Lung (tissue), 12 donors: Measurements from ENCODE around the gene AFG1L. TPM values are rescaled to one million over a fixed set of nuclear protein-coding genes. Genes with fewer than 3 reads are reported as not detected.
A peak's percentile ranks its signal among the peaks of the same experiment; 100 is the strongest.

Experiments
- ATAC-seq: fragments of 200-7000 bp; cut with Tn5 transposase; one replicate; pipeline ENCODE4 v1.9.1; 2020; ENCODE audit warnings: moderate number of reproducible peaks; ENCODE audit not compliant: insufficient read depth, low FRiP score
- DNase-seq, 3 donors: peaks; one replicate each; pipeline ENCODE4 v3.0.0-alpha.2; 2013 to 2017
- H3K27ac ChIP-seq, 2 donors: one replicate each; pipeline ENCODE4 v1.5.1; 2013; ENCODE audit warnings: mild to moderate bottlenecking in 2 of 2, moderate library complexity in 2 of 2, control low read depth in 1 of 2, inconsistent platforms in 1 of 2, low read depth in 1 of 2, low read length in 1 of 2
- H3K27me3 ChIP-seq, 3 donors: one replicate each; pipeline ENCODE4 v1.5.1; 2013; ENCODE audit warnings: low read length in 2 of 3; ENCODE audit not compliant: control insufficient read depth in 3 of 3, insufficient read depth in 3 of 3
- H3K36me3 ChIP-seq, 4 donors: one replicate each; pipeline ENCODE4 v1.5.1; 2013; ENCODE audit warnings: low read length in 4 of 4, mild to moderate bottlenecking in 1 of 4, moderate library complexity in 1 of 4; ENCODE audit not compliant: control insufficient read depth in 4 of 4, insufficient read depth in 4 of 4
- H3K4me1 ChIP-seq, 5 donors: one replicate each; pipeline ENCODE4 v1.5.1; 2013; ENCODE audit warnings: low read length in 5 of 5, mild to moderate bottlenecking in 2 of 5, moderate library complexity in 1 of 5; ENCODE audit not compliant: control insufficient read depth in 5 of 5, insufficient read depth in 5 of 5
- H3K4me3 ChIP-seq: one replicate; pipeline ENCODE4 v1.5.1; 2013; ENCODE audit warnings: mild to moderate bottlenecking, control low read depth, moderate library complexity
- H3K9ac ChIP-seq, 2 donors: one replicate each; pipeline ENCODE4 v1.5.1; 2013; ENCODE audit warnings: low read length in 2 of 2, control low read depth in 1 of 2; ENCODE audit not compliant: insufficient read depth in 1 of 2
- H3K9me3 ChIP-seq, 4 donors: one replicate each; pipeline ENCODE4 v1.5.1; 2013; ENCODE audit warnings: low read length in 3 of 4, mild to moderate bottlenecking in 1 of 4, moderate library complexity in 1 of 4; ENCODE audit not compliant: control insufficient read depth in 4 of 4, insufficient read depth in 3 of 4
- CTCF ChIP-seq: IDR thresholded peaks from 2 replicates; pipeline ENCODE4 v1.5.1; 2012; ENCODE audit warnings: mild to moderate bottlenecking; ENCODE audit errors: control extremely low read depth, extremely low read depth
- WGBS, 2 donors: extraction: QIAGEN DNeasy Blood & Tissue Kit; methylation state at CpG; one replicate each; pipeline ENCODE4 v1.1.7; 2013; 5-methylcytosine and 5-hydroxymethylcytosine counted together
- polyA plus RNA-seq, 2 donors: library from polyadenylated mRNA; stranded (reverse); fragments of 200-250 nt; gene quantifications; one replicate each; pipeline ENCODE4 v1.2.1, GENCODE V29; 2013
- total RNA-seq, 2 donors: library from RNA; depleted of rRNA in 1 of 2; stranded (reverse); fragments of >200 nt in 1 of 2; gene quantifications; one replicate each; pipeline ENCODE4 v1.2.1, GENCODE V29; 2014 to 2021
- donor health status: control.
- donor health status: control.
- donor health status: Bipolar disorder and iron deficiency.
- donor health status: healthy.
- donor health status: DM: yes; HTN: yes; CAD: no.

The AFG1L gene
- total and polyA plus RNA-seq, 4 donors: 2.0 to 9.5 (median 5.5) TPM

- no peak overlapping the region for H3K27ac ChIP-seq
- peak overlapping the region in 1 of 2 donors; percentile 52 for H3K9ac ChIP-seq
- TF ChIP-seq CTCF: peak; percentile 93
- H3K9me3 ChIP-seq: peaks cover 0 to 3% (median 0%) of the 10 kb centered on the region in 4 donors
- no peak overlapping the region for H3K4me3 ChIP-seq
- no peaks in the 10 kb centered on the region for H3K27me3 ChIP-seq
- H3K4me1 ChIP-seq: peaks cover 0 to 5% (median 3%) of the 10 kb centered on the region in 5 donors
- DNase-seq: peak; percentile 85 to 92 (median 90)
- WGBS, 2 donors: 16 to 17% methylated on average over 5 of the region's 5 CpGs
- peak; percentile 75 for ATAC-seq
- H3K36me3 ChIP-seq: no peaks in the 10 kb centered on the region
These were observed 247.2 kb downstream of the AFG1L start for GRCh38 chr6:108541843-108542759.

- TF ChIP-seq CTCF: no peak
- peaks cover 0 to 4% (median 3%) of the 10 kb centered on the region in 5 donors for H3K4me1 ChIP-seq
- no peak overlapping the region for H3K4me3 ChIP-seq
- DNase-seq (no peak), ATAC-seq (no peak)
- peaks cover 0 to 3% (median 0%) of the 10 kb centered on the region in 4 donors for H3K9me3 ChIP-seq
- H3K27ac ChIP-seq: no peak overlapping the region
- no peak overlapping the region for H3K9ac ChIP-seq
- H3K27me3 ChIP-seq: no peaks in the 10 kb centered on the region
- H3K36me3 ChIP-seq: no peaks in the 10 kb centered on the region
- WGBS, 2 donors: 87 to 89% methylated on average over 7 of the region's 7 CpGs
These were observed 248.5 kb downstream of the AFG1L start for GRCh38 chr6:108543175-108543940.

- TF ChIP-seq CTCF: no peak
- Histone ChIP-seq H3K36me3 (no peaks in the 10 kb centered on the region), H3K4me1 (peaks cover 0 to 4% (median 3%) of the 10 kb centered on the region in 5 donors), H3K9me3 (peaks cover 0 to 3% (median 0%) of the 10 kb centered on the region in 4 donors), H3K27ac (no peak overlapping the region), H3K27me3 (no peaks in the 10 kb centered on the region), H3K4me3 (no peak overlapping the region), H3K9ac (no peak overlapping the region)
- DNase-seq (peak in 2 of 3 donors; percentile 47 to 48), ATAC-seq (no peak)
- WGBS, 2 donors: 50 to 67% methylated on average over 3 of the region's 3 CpGs
These were observed 249.8 kb downstream of the AFG1L start for GRCh38 chr6:108544606-108545005.
